HepG2 (cell line): ENCODE measurements around the gene TFE3. TPM values are rescaled to one million over a fixed set of nuclear protein-coding genes. Genes with fewer than 3 reads are reported as not detected.

Experiments used
- AGO2 ChIP-seq: fragments of 200-400 bp; formaldehyde crosslinking; optimal IDR thresholded peaks from 2 replicates; pipeline ENCODE3; 2017; ENCODE audit warnings: mild to moderate bottlenecking, low read depth, low read length, moderate library complexity
- ATAD3A ChIP-seq: sonication (generic); formaldehyde crosslinking; IDR thresholded peaks from 2 replicates; pipeline ENCODE4 v1.4.0; 2020; ENCODE audit warnings: missing genetic modification reagents
- DR1 ChIP-seq: sonication (generic); formaldehyde crosslinking; IDR thresholded peaks from 2 replicates; pipeline ENCODE4 v1.8.0; 2021; ENCODE audit warnings: mild to moderate bottlenecking, missing genetic modification reagents, inconsistent platforms
- HNRNPL ChIP-seq: fragments of 200-400 bp; formaldehyde crosslinking; IDR thresholded peaks from 2 replicates; pipeline ENCODE4 v1.6.1; 2017; ENCODE audit warnings: mild to moderate bottlenecking, low read depth, low read length
- NFATC3 ChIP-seq: sonication (generic); formaldehyde crosslinking; IDR thresholded peaks from 2 replicates; pipeline ENCODE4 v1.5.1; 2020; ENCODE audit warnings: mild to moderate bottlenecking, missing genetic modification reagents
- NR2F6 ChIP-seq, 2 experiments: IDR thresholded peaks; 2 replicates each; pipeline ENCODE4 v1.6.1; 2016; ENCODE audit warnings: antibody characterized with exemption in 1 of 2, mild to moderate bottlenecking in 1 of 2
- SMAD3 ChIP-seq: sonication (generic); formaldehyde crosslinking; IDR thresholded peaks from 2 replicates; pipeline ENCODE4 v1.4.0; 2020; ENCODE audit warnings: missing genetic modification reagents
- ZBTB26 ChIP-seq: IDR thresholded peaks from 2 replicates; pipeline ENCODE4 v1.6.1; 2016; ENCODE audit warnings: missing compliant biosample characterization, missing genetic modification reagents, borderline replicate concordance
- ZFP36L1 ChIP-seq: sonication (generic); formaldehyde crosslinking; IDR thresholded peaks from 2 replicates; pipeline ENCODE4 v1.8.0; 2022; ENCODE audit warnings: mild to moderate bottlenecking, missing genetic modification reagents, moderate library complexity
- ZNF24 ChIP-seq: fragments of 450-650 bp; IDR thresholded peaks from 2 replicates; pipeline ENCODE4 v1.6.1; 2017; ENCODE audit warnings: antibody characterized with exemption, mild to moderate bottlenecking
- ZNF558 ChIP-seq: sonication (generic); formaldehyde crosslinking; IDR thresholded peaks from 2 replicates; pipeline ENCODE4 v1.9.0; 2022; ENCODE audit warnings: mild to moderate bottlenecking, missing genetic modification reagents, borderline replicate concordance
- ZNF790 ChIP-seq: sonication (generic); formaldehyde crosslinking; IDR thresholded peaks from 2 replicates; pipeline ENCODE4 v1.8.0; 2022; ENCODE audit warnings: missing genetic modification reagents, mild to moderate bottlenecking, borderline replicate concordance
- polyA plus RNA-seq, 8 experiments: library from polyadenylated mRNA; depleted of rRNA in 3 of 8; stranded (reverse) in 7 of 8; unstranded in 1 of 8; fragments of >200 nt; fragmentation: Illumina TruSeq in 4 of 8; extraction: Trizol in 4 of 8; gene quantifications; 2 replicates each; pipeline versions ENCODE4 v1.2.1 to v1.2.3, GENCODE V29; 2011 to 2016; ENCODE audit warnings: low read depth in 4 of 8, missing spikeins in 1 of 8, mixed read lengths in 1 of 8; ENCODE audit not compliant: insufficient read depth in 1 of 8
- total RNA-seq, 5 experiments: library from RNA; depleted of rRNA; stranded (reverse); fragments of >200 nt; fragmentation: Illumina TruSeq; extraction: Trizol; gene quantifications; 2 replicates each; pipeline ENCODE4 v1.2.3, GENCODE V29; 2016; ENCODE audit warnings: low read depth in 1 of 5
- TF ChIP-seq, protein P1 (sequence below): sonication (generic); formaldehyde crosslinking; IDR thresholded peaks from one replicate; pipeline ENCODE4 v1.5.1; 2020; ENCODE audit warnings: mild to moderate bottlenecking, missing genetic modification reagents; ENCODE audit errors: not compliant biosample characterization
- TF ChIP-seq, protein P2 (sequence below): sonication (generic); formaldehyde crosslinking; IDR thresholded peaks from 2 replicates; pipeline ENCODE4 v1.5.0; 2020; ENCODE audit warnings: mild to moderate bottlenecking, low read depth, missing genetic modification reagents, borderline replicate concordance
- TF ChIP-seq, protein P3 (sequence below): sonication (generic); formaldehyde crosslinking; IDR thresholded peaks from 2 replicates; pipeline ENCODE4 v1.4.0; 2020; ENCODE audit warnings: missing genetic modification reagents, borderline replicate concordance
- TF ChIP-seq, protein P4 (sequence below): sonication (generic); formaldehyde crosslinking; IDR thresholded peaks from 2 replicates; pipeline ENCODE4 v1.4.0; 2020; ENCODE audit warnings: low read depth, mild to moderate bottlenecking, missing genetic modification reagents

Gene TFE3
- total and polyA plus RNA-seq, 2 of the 13 experiments (the other 11 are each of a cell fraction or from before 2014, with no cell fraction given) = 8.3 to 12.3 TPM

- TF ChIP-seq, protein P1, sequence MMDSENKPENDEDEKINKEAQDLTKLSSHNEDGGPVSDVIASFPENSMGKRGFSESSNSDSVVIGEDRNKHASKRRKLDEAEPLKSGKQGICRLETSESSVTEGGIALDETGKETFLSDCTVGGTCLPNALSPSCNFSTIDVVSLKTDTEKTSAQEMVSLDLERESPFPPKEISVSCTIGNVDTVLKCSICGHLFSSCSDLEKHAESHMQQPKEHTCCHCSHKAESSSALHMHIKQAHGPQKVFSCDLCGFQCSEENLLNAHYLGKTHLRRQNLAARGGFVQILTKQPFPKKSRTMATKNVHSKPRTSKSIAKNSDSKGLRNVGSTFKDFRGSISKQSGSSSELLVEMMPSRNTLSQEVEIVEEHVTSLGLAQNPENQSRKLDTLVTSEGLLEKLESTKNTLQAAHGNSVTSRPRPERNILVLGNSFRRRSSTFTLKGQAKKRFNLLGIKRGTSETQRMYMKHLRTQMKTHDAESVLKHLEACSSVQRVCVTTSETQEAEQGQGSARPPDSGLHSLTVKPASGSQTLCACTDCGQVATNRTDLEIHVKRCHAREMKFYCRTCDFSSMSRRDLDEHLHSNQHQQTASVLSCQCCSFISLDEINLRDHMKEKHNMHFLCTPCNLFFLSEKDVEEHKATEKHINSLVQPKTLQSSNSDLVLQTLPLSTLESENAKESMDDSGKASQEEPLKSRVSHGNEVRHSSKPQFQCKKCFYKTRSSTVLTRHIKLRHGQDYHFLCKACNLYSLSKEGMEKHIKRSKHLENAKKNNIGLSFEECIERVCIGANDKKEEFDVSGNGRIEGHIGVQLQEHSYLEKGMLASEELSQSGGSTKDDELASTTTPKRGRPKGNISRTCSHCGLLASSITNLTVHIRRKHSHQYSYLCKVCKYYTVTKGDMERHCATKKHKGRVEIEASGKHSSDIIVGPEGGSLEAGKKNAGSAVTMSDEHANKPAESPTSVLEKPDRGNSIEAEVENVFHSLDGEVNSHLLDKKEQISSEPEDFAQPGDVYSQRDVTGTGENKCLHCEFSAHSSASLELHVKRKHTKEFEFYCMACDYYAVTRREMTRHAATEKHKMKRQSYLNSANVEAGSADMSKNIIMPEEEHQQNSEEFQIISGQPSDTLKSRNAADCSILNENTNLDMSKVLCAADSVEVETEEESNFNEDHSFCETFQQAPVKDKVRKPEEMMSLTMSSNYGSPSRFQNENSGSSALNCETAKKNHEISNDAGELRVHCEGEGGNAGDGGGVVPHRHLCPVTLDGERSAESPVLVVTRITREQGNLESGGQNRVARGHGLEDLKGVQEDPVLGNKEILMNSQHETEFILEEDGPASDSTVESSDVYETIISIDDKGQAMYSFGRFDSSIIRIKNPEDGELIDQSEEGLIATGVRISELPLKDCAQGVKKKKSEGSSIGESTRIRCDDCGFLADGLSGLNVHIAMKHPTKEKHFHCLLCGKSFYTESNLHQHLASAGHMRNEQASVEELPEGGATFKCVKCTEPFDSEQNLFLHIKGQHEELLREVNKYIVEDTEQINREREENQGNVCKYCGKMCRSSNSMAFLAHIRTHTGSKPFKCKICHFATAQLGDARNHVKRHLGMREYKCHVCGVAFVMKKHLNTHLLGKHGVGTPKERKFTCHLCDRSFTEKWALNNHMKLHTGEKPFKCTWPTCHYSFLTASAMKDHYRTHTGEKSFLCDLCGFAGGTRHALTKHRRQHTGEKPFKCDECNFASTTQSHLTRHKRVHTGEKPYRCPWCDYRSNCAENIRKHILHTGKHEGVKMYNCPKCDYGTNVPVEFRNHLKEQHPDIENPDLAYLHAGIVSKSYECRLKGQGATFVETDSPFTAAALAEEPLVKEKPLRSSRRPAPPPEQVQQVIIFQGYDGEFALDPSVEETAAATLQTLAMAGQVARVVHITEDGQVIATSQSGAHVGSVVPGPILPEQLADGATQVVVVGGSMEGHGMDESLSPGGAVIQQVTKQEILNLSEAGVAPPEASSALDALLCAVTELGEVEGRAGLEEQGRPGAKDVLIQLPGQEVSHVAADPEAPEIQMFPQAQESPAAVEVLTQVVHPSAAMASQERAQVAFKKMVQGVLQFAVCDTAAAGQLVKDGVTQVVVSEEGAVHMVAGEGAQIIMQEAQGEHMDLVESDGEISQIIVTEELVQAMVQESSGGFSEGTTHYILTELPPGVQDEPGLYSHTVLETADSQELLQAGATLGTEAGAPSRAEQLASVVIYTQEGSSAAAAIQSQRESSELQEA (CRISPR knock-in tag) = no peak
- TF ChIP-seq ZNF558 (CRISPR knock-in tag) = no peak
- TF ChIP-seq ATAD3A (CRISPR knock-in tag) = no peak
- no peak for TF ChIP-seq SMAD3 (CRISPR knock-in tag)
- TF ChIP-seq DR1 (CRISPR knock-in tag) = peak; percentile 47; the same call in 1 of the 2 replicates
- TF ChIP-seq NFATC3 (CRISPR knock-in tag) = no peak
- TF ChIP-seq ZNF24 = no peak
- TF ChIP-seq, protein P2, sequence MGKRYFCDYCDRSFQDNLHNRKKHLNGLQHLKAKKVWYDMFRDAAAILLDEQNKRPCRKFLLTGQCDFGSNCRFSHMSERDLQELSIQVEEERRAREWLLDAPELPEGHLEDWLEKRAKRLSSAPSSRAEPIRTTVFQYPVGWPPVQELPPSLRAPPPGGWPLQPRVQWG = no peak
- TF ChIP-seq, protein P3, sequence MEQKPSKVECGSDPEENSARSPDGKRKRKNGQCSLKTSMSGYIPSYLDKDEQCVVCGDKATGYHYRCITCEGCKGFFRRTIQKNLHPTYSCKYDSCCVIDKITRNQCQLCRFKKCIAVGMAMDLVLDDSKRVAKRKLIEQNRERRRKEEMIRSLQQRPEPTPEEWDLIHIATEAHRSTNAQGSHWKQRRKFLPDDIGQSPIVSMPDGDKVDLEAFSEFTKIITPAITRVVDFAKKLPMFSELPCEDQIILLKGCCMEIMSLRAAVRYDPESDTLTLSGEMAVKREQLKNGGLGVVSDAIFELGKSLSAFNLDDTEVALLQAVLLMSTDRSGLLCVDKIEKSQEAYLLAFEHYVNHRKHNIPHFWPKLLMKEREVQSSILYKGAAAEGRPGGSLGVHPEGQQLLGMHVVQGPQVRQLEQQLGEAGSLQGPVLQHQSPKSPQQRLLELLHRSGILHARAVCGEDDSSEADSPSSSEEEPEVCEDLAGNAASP (CRISPR knock-in tag) = no peak
- TF ChIP-seq NR2F6 (IDR thresholded peaks at IDR 0.05) = no peak
- no peak for TF ChIP-seq NR2F6 (CRISPR knock-in tag; IDR thresholded peaks at IDR 0.05)
- TF ChIP-seq AGO2 = peak; percentile 39
- no peak for TF ChIP-seq HNRNPL
- no peak for TF ChIP-seq ZBTB26
- TF ChIP-seq, protein P4, sequence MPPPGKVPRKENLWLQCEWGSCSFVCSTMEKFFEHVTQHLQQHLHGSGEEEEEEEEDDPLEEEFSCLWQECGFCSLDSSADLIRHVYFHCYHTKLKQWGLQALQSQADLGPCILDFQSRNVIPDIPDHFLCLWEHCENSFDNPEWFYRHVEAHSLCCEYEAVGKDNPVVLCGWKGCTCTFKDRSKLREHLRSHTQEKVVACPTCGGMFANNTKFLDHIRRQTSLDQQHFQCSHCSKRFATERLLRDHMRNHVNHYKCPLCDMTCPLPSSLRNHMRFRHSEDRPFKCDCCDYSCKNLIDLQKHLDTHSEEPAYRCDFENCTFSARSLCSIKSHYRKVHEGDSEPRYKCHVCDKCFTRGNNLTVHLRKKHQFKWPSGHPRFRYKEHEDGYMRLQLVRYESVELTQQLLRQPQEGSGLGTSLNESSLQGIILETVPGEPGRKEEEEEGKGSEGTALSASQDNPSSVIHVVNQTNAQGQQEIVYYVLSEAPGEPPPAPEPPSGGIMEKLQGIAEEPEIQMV (CRISPR knock-in tag) = no peak
- no peak for TF ChIP-seq ZFP36L1 (CRISPR knock-in tag)
- TF ChIP-seq ZNF790 (CRISPR knock-in tag) = no peak
Measured at GRCh38 chrX:49043220-49043986, at the start of gene TFE3 (continued).
